H9 (cell line): ENCODE data around the gene SCN8A. TPM values are rescaled to one million over a fixed set of nuclear protein-coding genes. Genes with fewer than 3 reads are reported as not detected.

Experiments
- DNase-seq: peaks from one replicate; pipeline ENCODE4 v3.0.0-alpha.2; 2017
- H2AFZ ChIP-seq: one replicate; pipeline ENCODE4 v1.6.1; 2013; ENCODE audit warnings: mild to moderate bottlenecking, low read length, control low read depth, moderate library complexity
- H2AK5ac ChIP-seq: 2 replicates; pipeline ENCODE4 v1.6.1; 2013; ENCODE audit warnings: low read length, control low read depth, mixed read lengths; ENCODE audit not compliant: insufficient read length
- H2BK120ac ChIP-seq: one replicate; pipeline ENCODE4 v1.6.1; 2013; ENCODE audit warnings: low read depth, mild to moderate bottlenecking, low read length, control low read depth, inconsistent platforms; ENCODE audit not compliant: poor library complexity, severe bottlenecking
- H2BK12ac ChIP-seq: 2 replicates; pipeline ENCODE4 v1.6.1; 2013; ENCODE audit warnings: low read length, control low read depth, mixed read lengths, low read depth; ENCODE audit not compliant: insufficient read length
- H2BK15ac ChIP-seq: 2 replicates; pipeline ENCODE4 v1.6.1; 2013; ENCODE audit warnings: low read depth, low read length, control low read depth
- H2BK20ac ChIP-seq: one replicate; pipeline ENCODE4 v1.6.1; 2013; ENCODE audit warnings: low read depth, mild to moderate bottlenecking, low read length, control low read depth, inconsistent platforms; ENCODE audit not compliant: poor library complexity, severe bottlenecking
- H2BK5ac ChIP-seq: 2 replicates; pipeline ENCODE4 v1.6.1; 2013; ENCODE audit warnings: low read length, control low read depth, mixed read lengths; ENCODE audit not compliant: insufficient read length
- H3K14ac ChIP-seq: 2 replicates; pipeline ENCODE4 v1.6.1; 2013; ENCODE audit warnings: low read length, control low read depth; ENCODE audit not compliant: insufficient read depth
- H3K18ac ChIP-seq: 2 replicates; pipeline ENCODE4 v1.6.1; 2013; ENCODE audit warnings: low read depth, mild to moderate bottlenecking, mixed read lengths, low read length, control low read depth; ENCODE audit not compliant: insufficient read length
- H3K23ac ChIP-seq: 2 replicates; pipeline ENCODE4 v1.6.1; 2013; ENCODE audit warnings: low read length, control low read depth, mixed read lengths, low read depth; ENCODE audit not compliant: insufficient read length
- H3K23me2 ChIP-seq: 2 replicates; pipeline ENCODE4 v1.6.1; 2013; ENCODE audit warnings: low read depth, mild to moderate bottlenecking, mixed read lengths, low read length, control low read depth; ENCODE audit not compliant: insufficient read length, poor library complexity, severe bottlenecking
- H3K27ac ChIP-seq: 2 replicates; pipeline ENCODE4 v1.5.1; 2013; ENCODE audit warnings: low read length, control low read depth, mixed read lengths, low read depth; ENCODE audit not compliant: insufficient read length
- H3K27me3 ChIP-seq: 2 replicates; pipeline ENCODE4 v1.6.1; 2013; ENCODE audit warnings: low read length, control low read depth, inconsistent platforms; ENCODE audit not compliant: insufficient read depth
- H3K4ac ChIP-seq: 2 replicates; pipeline ENCODE4 v1.6.1; 2013; ENCODE audit warnings: low read depth, mild to moderate bottlenecking, control low read depth, inconsistent platforms, low read length, moderate library complexity
- H3K4me1 ChIP-seq: 2 replicates; pipeline ENCODE4 v1.6.1; 2013; ENCODE audit warnings: low read length, control low read depth, inconsistent platforms; ENCODE audit not compliant: insufficient read depth
- H3K4me2 ChIP-seq: 2 replicates; pipeline ENCODE4 v1.6.1; 2013; ENCODE audit warnings: low read length, control low read depth, mixed read lengths; ENCODE audit not compliant: insufficient read length, insufficient read depth
- H3K56ac ChIP-seq: 2 replicates; pipeline ENCODE4 v1.6.1; 2013; ENCODE audit warnings: low read depth, mild to moderate bottlenecking, mixed read lengths, low read length, control low read depth; ENCODE audit not compliant: insufficient read length
- H3K79me1 ChIP-seq: 2 replicates; pipeline ENCODE4 v1.6.1; 2013; ENCODE audit warnings: low read depth, mild to moderate bottlenecking, moderate library complexity, low read length, control low read depth, inconsistent platforms; ENCODE audit not compliant: insufficient read depth, poor library complexity, severe bottlenecking
- H3K79me2 ChIP-seq: 2 replicates; pipeline ENCODE4 v1.6.1; 2013; ENCODE audit warnings: low read length, control low read depth, inconsistent platforms; ENCODE audit not compliant: insufficient read depth
- H3K9ac ChIP-seq: 2 replicates; pipeline ENCODE4 v1.6.1; 2013; ENCODE audit warnings: low read length, control low read depth, mixed read lengths; ENCODE audit not compliant: insufficient read length; ENCODE audit errors: extremely low read depth
- H3K9me3 ChIP-seq: one replicate; pipeline ENCODE4 v1.6.1; 2013; ENCODE audit warnings: low read depth, low read length, inconsistent platforms; ENCODE audit not compliant: control insufficient read depth
- H3T11ph ChIP-seq: one replicate; pipeline ENCODE4 v1.6.1; 2013; ENCODE audit warnings: mild to moderate bottlenecking, low read length, control low read depth, inconsistent platforms
- H4K20me1 ChIP-seq: one replicate; pipeline ENCODE4 v1.6.1; 2013; ENCODE audit not compliant: control insufficient read depth, insufficient read length, insufficient read depth
- H4K5ac ChIP-seq: 2 replicates; pipeline ENCODE4 v1.6.1; 2013; ENCODE audit warnings: low read depth, mild to moderate bottlenecking, mixed read lengths, low read length, control low read depth; ENCODE audit not compliant: insufficient read length
- H4K8ac ChIP-seq: replicated peaks from 2 replicates; pipeline ENCODE4 v1.6.1; 2013; ENCODE audit warnings: low read length, control low read depth, mixed read lengths, low read depth; ENCODE audit not compliant: insufficient read length
- H4K91ac ChIP-seq: 2 replicates; pipeline ENCODE4 v1.6.1; 2013; ENCODE audit warnings: low read depth, mild to moderate bottlenecking, moderate library complexity, mixed read lengths, low read length, control low read depth; ENCODE audit not compliant: insufficient read length
- H3K27ac Mint-ChIP-seq, 3 experiments: 2 replicates in 2 of 3; 3 replicates in 1 of 3; pipeline ENCODE4 v1.8.0; 2020 to 2021; ENCODE audit warnings: mixed read lengths in 3 of 3, mild to moderate bottlenecking in 1 of 3, moderate library complexity in 1 of 3
- H3K27me3 Mint-ChIP-seq: 2 replicates; pipeline ENCODE4 v1.8.0; 2021; ENCODE audit warnings: low read depth, mild to moderate bottlenecking, moderate library complexity, mixed read lengths
- H3K36me3 Mint-ChIP-seq, 3 experiments: 2 replicates in 2 of 3; 3 replicates in 1 of 3; pipeline ENCODE4 v1.8.0; 2020 to 2021; ENCODE audit warnings: low read depth in 3 of 3, mixed read lengths in 3 of 3; ENCODE audit not compliant: insufficient read depth in 1 of 3
- H3K4me1 Mint-ChIP-seq, 2 experiments: 2 replicates each; pipeline ENCODE4 v1.8.0; 2020; ENCODE audit warnings: mixed read lengths in 2 of 2
- H3K4me3 Mint-ChIP-seq, 2 experiments: 2 replicates in 1 of 2; 3 replicates in 1 of 2; pipeline ENCODE4 v1.8.0; 2020 to 2021; ENCODE audit warnings: mild to moderate bottlenecking in 2 of 2, mixed read lengths in 2 of 2, moderate library complexity in 1 of 2
- H3K9me3 Mint-ChIP-seq, 2 experiments: 2 replicates in 1 of 2; 3 replicates in 1 of 2; pipeline ENCODE4 v1.8.0; 2020; ENCODE audit warnings: mild to moderate bottlenecking in 2 of 2, mixed read lengths in 2 of 2, moderate library complexity in 1 of 2
- CTCF ChIP-seq: fragments of 200-600 bp; sonication (generic); conservative IDR thresholded peaks from 3 replicates; pipeline ENCODE4 v1.8.0; 2021; ENCODE audit warnings: antibody characterized with exemption, mild to moderate bottlenecking
- WGBS: extraction: QIAGEN DNeasy Blood & Tissue Kit; methylation state at CpG from one replicate; pipeline ENCODE4 v1.1.7; 2013; ENCODE audit warnings: missing lambda C conversion rate, low lambda C conversion rate, mixed read lengths; ENCODE audit not compliant: insufficient read length; ENCODE audit errors: extremely low coverage; 5-methylcytosine and 5-hydroxymethylcytosine counted together
- total RNA-seq: library from RNA; stranded (reverse); gene quantifications from 2 replicates; pipeline ENCODE4 v1.2.1, GENCODE V29; 2021

Gene SCN8A
- total RNA-seq, 1 experiment from 2014 or later = 15.2 TPM

DNA sequence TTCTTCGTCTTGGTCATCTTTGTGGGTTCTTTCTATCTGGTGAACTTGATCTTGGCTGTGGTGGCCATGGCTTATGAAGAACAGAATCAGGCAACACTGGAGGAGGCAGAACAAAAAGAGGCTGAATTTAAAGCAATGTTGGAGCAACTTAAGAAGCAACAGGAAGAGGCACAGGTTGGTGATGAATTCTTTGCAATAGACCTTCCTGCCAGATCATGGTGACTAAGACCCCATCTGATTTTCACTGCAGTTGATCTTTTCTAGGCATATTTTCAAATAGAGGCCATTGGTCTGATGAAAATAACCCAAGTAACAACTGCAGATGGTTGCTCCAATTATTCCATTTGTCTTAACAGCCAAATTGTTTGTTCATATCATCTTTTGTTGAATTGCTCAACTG, 114.4 kb downstream of the SCN8A start:
- Histone ChIP-seq H2AFZ (no peak overlapping the region), H3K4ac (no peak overlapping the region), H3K23me2 (no peaks in the 10 kb centered on the region), H3K9ac (no peak overlapping the region), H3K79me2 (no peaks in the 10 kb centered on the region), H3K4me2 (no peak overlapping the region), H3K79me1 (no peaks in the 10 kb centered on the region), H3K23ac (no peak overlapping the region), H3K27me3 (no peaks in the 10 kb centered on the region), H4K91ac (no peak overlapping the region), H3K27ac (no peak overlapping the region), H3K18ac (no peak overlapping the region), H3T11ph (no peak overlapping the region), H3K4me1 (no peaks in the 10 kb centered on the region), H2BK15ac (no peak overlapping the region), H2BK20ac (no peak overlapping the region), H2BK12ac (no peak overlapping the region), H2BK120ac (no peak overlapping the region), H4K20me1 (no peaks in the 10 kb centered on the region), H3K56ac (no peak overlapping the region), H4K5ac (no peak overlapping the region), H3K9me3 (no peaks in the 10 kb centered on the region), H2AK5ac (no peak overlapping the region), H3K14ac (no peak overlapping the region), H4K8ac (no peak overlapping the region), H2BK5ac (no peak overlapping the region)
- no peak overlapping the region for H3K4me3 Mint-ChIP-seq
- H3K27ac Mint-ChIP-seq = 0 out of 7 replicates have a peak overlapping the region, but pooled peaks of 1 of the 3 experiments have one; percentile 65
- DNase-seq = no peak
- no peaks in the 10 kb centered on the region for H3K4me1 Mint-ChIP-seq
- WGBS = no CpG with 5 or more reads among the region's 1 CpG
- no peaks in the 10 kb centered on the region for H3K9me3 Mint-ChIP-seq
- H3K27me3 Mint-ChIP-seq = no peaks in the 10 kb centered on the region
- peaks cover 6 to 18% (median 11%) of the 10 kb centered on the region in 3 experiments; a peak in 5 of 7 replicates for H3K36me3 Mint-ChIP-seq
- no peak for TF ChIP-seq CTCF
